Astrocyte of the hippocampus (primary cell): ENCODE measurements around the gene TRIM14.
"Not testable (repeated sequence)": the region's sequence is repeated elsewhere in the genome, so short reads cannot be mapped to it uniquely, and the experiment has no call there.

ENCODE experiments used
- DNase-seq: peaks from one replicate; pipeline ENCODE4 v3.0.0; 2011; ENCODE audit warnings: low read depth, low spot score

TRIM14 gene

GRCh38 chr9:98108531-98109031 lies 10.4 kb downstream of the TRIM14 start:
- no peak for DNase-seq

GRCh38 chr9:98107926-98108325 lies 11.1 kb downstream of the TRIM14 start:
- DNase-seq, result no peak

DNA sequence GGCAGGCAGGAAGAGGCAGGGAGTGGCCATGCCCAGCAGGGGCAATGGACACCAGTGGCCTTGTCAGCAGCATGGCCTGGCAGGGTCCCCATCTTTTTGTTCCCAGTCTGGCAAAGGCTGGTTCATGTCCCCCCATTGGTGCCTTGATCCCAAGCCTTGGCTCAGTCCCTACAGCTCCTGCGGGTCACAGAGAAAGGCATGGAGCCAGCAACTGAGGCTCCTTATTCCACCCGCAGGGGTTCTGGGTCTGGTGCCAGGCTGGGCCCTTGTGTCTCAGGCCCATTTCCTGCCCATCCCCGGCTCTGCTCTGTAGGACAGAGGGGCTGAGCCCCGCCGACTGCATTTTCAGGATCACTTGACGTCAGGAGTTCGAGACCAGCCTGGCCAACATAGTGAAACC lies 14.0 kb downstream of the TRIM14 start:
- DNase-seq, result no peak

- no peak for DNase-seq
Measured at GRCh38 chr9:98104445-98104881, 14.6 kb downstream of the TRIM14 start.

GRCh38 chr9:98101868-98102273 lies 17.2 kb downstream of the TRIM14 start:
- peak; percentile 11 for DNase-seq

- no peak for DNase-seq
Measured at GRCh38 chr9:98101416-98101815, 17.6 kb downstream of the TRIM14 start.

GRCh38 chr9:98100456-98100855 lies 18.6 kb downstream of the TRIM14 start:
- DNase-seq, result no peak

GRCh38 chr9:98099898-98100297 lies 19.1 kb downstream of the TRIM14 start:
- DNase-seq, result no peak

DNA sequence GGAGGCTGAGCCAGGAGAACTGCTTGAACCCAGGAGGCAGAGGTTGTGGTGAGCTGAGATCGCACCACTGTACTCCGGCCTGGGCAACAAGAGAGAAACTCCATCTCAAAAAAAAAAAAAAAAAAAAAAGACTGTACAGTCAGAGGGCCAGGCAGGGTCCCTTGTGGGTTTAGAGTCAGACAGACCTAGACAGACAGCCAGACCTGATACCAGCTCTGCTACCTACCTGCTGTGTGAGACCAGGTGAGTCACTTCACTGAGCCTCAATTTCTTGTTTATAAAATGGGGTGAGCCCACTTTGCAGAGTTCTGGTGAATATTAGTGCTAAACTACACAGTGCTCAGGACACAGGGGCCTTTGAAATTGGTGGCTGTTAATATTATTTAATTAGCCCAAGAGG lies 19.7 kb downstream of the TRIM14 start:
- no peak for DNase-seq

DNA sequence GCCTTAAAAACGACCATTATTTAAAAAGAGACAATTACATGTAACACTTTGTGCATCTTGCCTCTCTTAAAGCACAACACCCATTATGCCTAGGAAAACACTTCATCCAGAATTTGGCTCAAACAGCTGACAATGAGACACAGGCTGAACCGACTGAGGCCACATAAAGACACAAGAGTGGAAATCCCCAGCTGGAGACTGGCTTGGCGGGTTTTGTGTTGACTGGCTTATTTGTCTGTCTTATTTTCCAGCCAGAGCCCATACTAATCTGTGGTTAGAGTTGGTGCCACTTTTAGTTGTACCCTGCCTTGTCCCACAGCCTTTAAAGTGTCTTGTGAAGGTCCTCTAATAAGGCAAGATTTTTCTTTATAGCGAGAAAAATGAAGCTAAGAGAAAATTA lies 21.2 kb downstream of the TRIM14 start:
- DNase-seq, result peak; percentile 47

GRCh38 chr9:98096091-98096490 lies 22.9 kb downstream of the TRIM14 start:
- DNase-seq, result no peak

DNA sequence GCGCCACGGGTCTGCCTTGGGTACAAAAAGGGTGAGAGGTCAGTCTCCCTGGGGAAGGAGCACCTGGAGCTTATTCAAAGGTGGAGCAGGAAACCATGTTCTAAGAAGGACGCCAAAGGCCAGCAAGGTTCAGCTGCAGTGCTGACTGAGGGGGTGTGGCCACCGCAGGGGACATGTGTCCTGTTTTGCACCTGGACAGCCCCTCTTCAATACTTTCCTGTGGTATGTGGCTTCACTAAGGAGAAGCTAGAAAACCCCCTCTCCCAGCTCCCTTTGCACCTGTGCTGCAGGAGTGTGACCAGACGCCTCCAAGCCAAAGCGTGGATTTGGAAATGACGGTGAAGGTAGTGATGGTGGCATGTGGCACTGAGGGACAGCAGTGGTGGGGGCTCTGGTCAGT lies 23.6 kb downstream of the TRIM14 start:
- DNase-seq, result no peak

DNA sequence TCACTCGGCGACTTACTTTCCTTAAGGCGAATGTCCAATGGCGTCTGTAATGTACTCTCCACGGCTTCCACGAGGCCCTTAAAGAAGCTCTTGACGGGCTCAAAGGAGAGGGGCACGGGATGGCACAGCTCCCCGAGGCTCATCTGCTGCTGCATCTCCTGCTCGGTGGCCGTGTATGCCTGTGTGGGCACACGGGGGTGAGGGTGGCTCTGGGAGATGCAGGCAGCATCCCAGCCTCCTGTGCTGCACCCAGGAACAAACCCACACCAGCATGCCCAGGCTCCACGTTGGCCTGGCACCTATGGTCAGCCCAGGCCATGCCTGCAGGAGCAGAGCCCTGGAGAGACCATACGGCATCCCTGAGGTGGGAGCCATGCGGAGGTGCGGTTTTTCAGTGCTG lies 24.2 kb downstream of the TRIM14 start:
- DNase-seq, result no peak

GRCh38 chr9:98094316-98094715 lies 24.7 kb downstream of the TRIM14 start:
- DNase-seq, result no peak

GRCh38 chr9:98092613-98092931 lies 26.4 kb downstream of the TRIM14 start:
- DNase-seq, result no peak

- no peak for DNase-seq
Measured at GRCh38 chr9:98091735-98092612, 27.0 kb downstream of the TRIM14 start.

DNA sequence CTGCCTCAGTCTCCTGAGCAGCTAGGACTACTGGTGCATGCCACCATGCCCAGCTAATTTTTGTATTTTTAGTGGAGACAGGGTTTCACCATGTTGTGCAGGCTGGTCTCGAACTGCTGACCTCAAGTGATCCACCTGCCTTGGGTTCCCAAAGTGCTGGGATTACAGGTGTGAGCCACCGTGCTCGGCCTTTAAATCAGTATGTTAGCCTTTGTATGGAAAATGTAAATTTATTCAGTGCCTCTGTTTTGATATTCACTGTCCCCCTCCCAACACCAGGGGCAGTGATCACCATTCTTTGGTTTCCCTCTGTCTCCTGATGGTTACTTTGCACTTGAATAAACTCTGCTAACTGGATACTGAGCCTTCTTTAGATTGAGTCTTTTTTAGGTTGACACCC lies 28.3 kb downstream of the TRIM14 start:
- not testable (repeated sequence) for DNase-seq

DNA sequence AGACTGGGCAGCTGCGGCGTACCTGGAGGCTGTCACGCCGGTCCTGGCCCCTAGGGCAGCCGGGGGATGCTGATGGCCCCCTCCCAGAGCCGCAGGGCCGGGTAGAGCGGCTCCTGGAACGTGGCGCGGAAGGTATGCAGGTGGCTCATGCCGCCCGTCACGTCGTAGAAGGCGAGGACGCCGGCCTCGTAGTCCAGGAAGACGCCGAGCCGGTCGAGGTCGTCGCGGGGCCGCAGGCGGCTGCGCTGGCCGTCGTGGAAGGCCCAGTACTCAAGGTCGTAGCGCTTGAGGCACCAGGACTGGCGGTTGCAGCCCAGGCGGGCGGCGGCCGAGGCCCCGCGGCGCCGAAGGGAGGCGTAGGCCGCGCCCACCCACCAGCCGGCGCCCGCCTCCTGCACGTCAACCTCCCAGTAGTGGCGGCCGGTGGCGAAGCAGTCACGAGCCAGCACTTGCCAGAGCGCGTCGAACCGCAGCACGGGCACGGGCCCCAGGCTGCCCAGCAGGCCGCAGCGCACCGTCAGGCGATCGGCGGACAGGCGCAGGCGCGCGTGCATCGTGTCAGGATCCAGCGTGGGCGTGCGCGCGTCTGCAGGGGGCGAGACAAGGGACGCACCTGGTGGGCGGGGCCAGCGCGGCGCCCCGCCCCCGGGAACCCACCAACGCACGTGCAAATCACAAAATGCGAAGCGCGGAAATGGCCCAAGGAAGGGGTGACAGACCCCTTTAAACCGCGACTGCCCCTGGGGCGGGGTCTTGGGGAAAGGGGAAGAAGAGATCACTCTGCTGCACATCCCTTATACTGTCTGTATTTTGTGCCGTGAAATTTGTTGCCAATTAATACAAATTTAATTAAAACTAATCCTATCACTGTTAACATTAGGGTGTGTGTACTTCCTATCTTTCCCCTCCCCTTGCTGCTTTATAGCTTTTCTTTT lies 31.3 kb downstream of the TRIM14 start:
- peak; percentile 75 for DNase-seq

GRCh38 chr9:98086461-98086860 lies 32.6 kb downstream of the TRIM14 start:
- DNase-seq, result no peak

- no peak for DNase-seq
Measured at GRCh38 chr9:98085944-98086343, 33.1 kb downstream of the TRIM14 start.

DNA sequence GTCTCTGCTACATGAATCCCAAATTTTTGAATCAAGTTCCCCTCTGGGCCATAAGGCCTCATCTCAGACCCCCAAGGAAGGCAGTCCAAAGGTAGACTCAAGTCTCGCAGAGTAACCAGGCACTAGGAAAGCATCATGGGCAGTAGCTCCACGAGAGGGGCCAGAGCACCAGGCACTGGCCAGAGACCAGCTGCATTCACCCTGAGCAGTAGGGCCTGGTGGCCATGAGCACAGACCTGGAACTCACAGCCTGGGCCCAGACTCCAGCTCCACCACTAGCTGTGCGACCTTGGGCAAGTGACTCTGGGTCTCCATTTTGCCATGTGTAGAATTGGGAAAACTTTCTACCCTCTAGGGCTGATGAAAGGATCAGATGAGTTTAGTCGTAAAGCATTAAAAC lies 34.0 kb downstream of the TRIM14 start:
- DNase-seq, result no peak

DNA sequence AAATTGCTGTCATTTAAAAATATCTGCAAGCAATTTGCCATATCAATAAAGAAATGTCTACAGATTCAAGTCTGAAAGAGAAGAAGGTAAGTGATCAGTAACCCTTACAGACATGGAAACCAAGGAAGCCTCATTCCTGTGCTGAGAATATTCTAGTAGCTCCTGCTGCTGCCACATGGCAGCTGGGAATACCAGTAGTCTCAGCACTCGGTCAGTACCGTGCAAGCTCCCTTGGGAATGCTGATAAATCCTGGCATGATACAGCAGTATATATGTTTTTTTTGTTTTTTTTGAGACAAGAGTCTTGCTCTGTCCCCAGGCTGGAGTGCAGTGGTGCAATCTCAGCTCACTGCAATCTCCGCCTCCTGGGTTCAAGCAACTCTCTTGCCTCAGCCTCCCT lies 34.6 kb downstream of the TRIM14 start:
- no peak for DNase-seq
